Nephron progenitor cell (in vitro differentiated cells): ENCODE measurements around the gene CEMIP2.
A peak's percentile ranks its signal among the peaks of the same experiment; 100 is the strongest.

Source experiments
- DNase-seq: peaks from one replicate; pipeline ENCODE4 v3.0.0; 2021
- H3K27ac Mint-ChIP-seq: 2 replicates; pipeline ENCODE4 v1.8.0; 2021; ENCODE audit warnings: mild to moderate bottlenecking, moderate library complexity, mixed read lengths
- H3K27me3 Mint-ChIP-seq: 2 replicates; pipeline ENCODE4 v1.8.0; 2021; ENCODE audit warnings: mild to moderate bottlenecking, low read depth, mixed read lengths; ENCODE audit not compliant: poor library complexity
- H3K36me3 Mint-ChIP-seq: 2 replicates; pipeline ENCODE4 v1.8.0; 2021; ENCODE audit warnings: low read depth, mixed read lengths
- H3K4me1 Mint-ChIP-seq: 2 replicates; pipeline ENCODE4 v1.8.0; 2021; ENCODE audit warnings: mixed read lengths
- H3K4me3 Mint-ChIP-seq: 2 replicates; pipeline ENCODE4 v1.8.0; 2021; ENCODE audit warnings: mild to moderate bottlenecking, moderate library complexity, mixed read lengths
- H3K9me3 Mint-ChIP-seq: 2 replicates; pipeline ENCODE4 v1.8.0; 2021; ENCODE audit warnings: mild to moderate bottlenecking, moderate library complexity, mixed read lengths
- CTCF ChIP-seq: fragments of 200-600 bp; sonication (generic); IDR thresholded peaks from 2 replicates; pipeline ENCODE4 v1.5.0; 2021; ENCODE audit warnings: antibody characterized with exemption

The CEMIP2 gene

GRCh38 chr9:71690689-71691435, 77.5 kb downstream of the CEMIP2 start:
- DNase-seq: no peak
- Mint-ChIP-seq H3K27me3 (no peaks in the 10 kb centered on the region), H3K9me3 (peaks cover 4% of the 10 kb centered on the region), H3K36me3 (peaks cover 71% of the 10 kb centered on the region), H3K4me1 (peaks cover 8% of the 10 kb centered on the region), H3K27ac (no peak overlapping the region), H3K4me3 (no peak overlapping the region)
- TF ChIP-seq CTCF: no peak

GRCh38 chr9:71690063-71690688, 78.1 kb downstream of the CEMIP2 start:
- Mint-ChIP-seq H3K4me1 (peaks cover 14% of the 10 kb centered on the region), H3K9me3 (peaks cover 3% of the 10 kb centered on the region), H3K27ac (peak overlapping the region; percentile 88), H3K27me3 (no peaks in the 10 kb centered on the region), H3K36me3 (peaks cover 74% of the 10 kb centered on the region), H3K4me3 (no peak overlapping the region)
- no peak for TF ChIP-seq CTCF
- no peak for DNase-seq

GRCh38 chr9:71687676-71688075, 80.6 kb downstream of the CEMIP2 start:
- Mint-ChIP-seq H3K4me3 (no peak overlapping the region), H3K4me1 (peaks cover 34% of the 10 kb centered on the region), H3K36me3 (peaks cover 58% of the 10 kb centered on the region), H3K9me3 (no peaks in the 10 kb centered on the region), H3K27me3 (no peaks in the 10 kb centered on the region), H3K27ac (no peak overlapping the region)
- DNase-seq: no peak
- no peak for TF ChIP-seq CTCF

- peaks cover 53% of the 10 kb centered on the region for H3K36me3 Mint-ChIP-seq
- no peak for DNase-seq
Observed at GRCh38 chr9:71685988-71686387, 82.3 kb downstream of the CEMIP2 start.

GRCh38 chr9:71685394-71685793, 82.9 kb downstream of the CEMIP2 start:
- Mint-ChIP-seq H3K4me3 (no peak overlapping the region), H3K9me3 (no peaks in the 10 kb centered on the region), H3K4me1 (peaks cover 51% of the 10 kb centered on the region), H3K27me3 (no peaks in the 10 kb centered on the region), H3K27ac (no peak overlapping the region), H3K36me3 (peaks cover 49% of the 10 kb centered on the region)
- no peak for DNase-seq
- TF ChIP-seq CTCF: no peak

More at GRCh38 chr9:71685988-71686387, 82.3 kb downstream of the CEMIP2 start:
- Mint-ChIP-seq H3K9me3 (no peaks in the 10 kb centered on the region), H3K27me3 (no peaks in the 10 kb centered on the region), H3K4me1 (peaks cover 45% of the 10 kb centered on the region), H3K27ac (peak overlapping the region; percentile 27), H3K4me3 (no peak overlapping the region)
- TF ChIP-seq CTCF: no peak
